Adrenal gland (tissue), 12 donors: ENCODE data around the gene RRAGD. TPM values are rescaled to one million over a fixed set of nuclear protein-coding genes. Genes with fewer than 3 reads are reported as not detected.

Experiments
- DNase-seq, 7 donors: peaks; one replicate each; pipeline ENCODE4 v3.0.0-alpha.2; 2019 to 2020
- H3K27ac ChIP-seq, 5 donors: fragments of 200-600 bp; sonication (generic) in 4 of 5; 1 replicate in 3 of 5; 2 replicates in 2 of 5; pipeline versions ENCODE4 v1.5.1 to v1.8.0; 2016 to 2020; ENCODE audit warnings: mild to moderate bottlenecking in 1 of 5
- H3K27me3 ChIP-seq: fragments of 200-600 bp; 2 replicates; pipeline ENCODE4 v1.8.0; 2021
- H3K36me3 ChIP-seq, 2 donors: fragments of 200-600 bp; replicated peaks in 1 of 2; 1 replicate in 1 of 2; 2 replicates in 1 of 2; pipeline versions ENCODE4 v1.5.1 to v1.8.0; 2018 to 2022
- H3K4me1 ChIP-seq, 2 donors: fragments of 200-600 bp; replicated peaks in 1 of 2; 1 replicate in 1 of 2; 2 replicates in 1 of 2; pipeline versions ENCODE4 v1.5.1 to v1.8.0; 2018 to 2021
- H3K4me3 ChIP-seq, 4 donors: fragments of 200-600 bp; sonication (generic) in 3 of 4; one replicate each; pipeline ENCODE4 v1.5.1; 2016 to 2018
- H3K9me3 ChIP-seq, 3 donors: fragments of 200-600 bp; sonication (generic) in 1 of 3; replicated peaks in 1 of 3; 1 replicate in 2 of 3; 2 replicates in 1 of 3; pipeline versions ENCODE4 v1.5.1 to v1.8.0; 2016 to 2021
- CTCF ChIP-seq, 6 experiments: fragments of 450-650 bp in 4 of 6; fragments of 200-600 bp in 2 of 6; sonication (generic) in 1 of 6; IDR thresholded peaks; 1 replicate in 5 of 6; 2 replicates in 1 of 6; pipeline versions ENCODE4 v1.5.1 to v1.8.0; 2016 to 2021; ENCODE audit warnings: antibody characterized with exemption in 6 of 6, mild to moderate bottlenecking in 2 of 6, moderate library complexity in 1 of 6
- POLR2A ChIP-seq, 2 donors: fragments of 450-650 bp; IDR thresholded peaks; one replicate each; pipeline ENCODE4 v1.6.1; 2017; ENCODE audit warnings: antibody characterized with exemption in 2 of 2, mild to moderate bottlenecking in 2 of 2, moderate library complexity in 1 of 2
- WGBS, 4 donors: extraction: QIAGEN DNeasy Blood & Tissue Kit in 2 of 4; methylation state at CpG; one replicate each; pipeline versions ENCODE4 v1.1.5 to v1.1.7; 2013 to 2017; 5-methylcytosine and 5-hydroxymethylcytosine counted together
- intact Hi-C, 2 donors: fragments of 100-400 bp; cut with DNase I; formaldehyde crosslinking; loops; one replicate each; pipeline versions ENCODE4 v1.14.1 to v1.15.0; 2022 to 2023
- polyA plus RNA-seq, 3 donors: library from polyadenylated mRNA; stranded (reverse); fragments of 200-250 nt in 2 of 3; fragments of 350-450 nt in 1 of 3; fragmentation: Illumina TruSeq in 1 of 3; extraction: RNeasy Lipid Tissue Mini Kit (QIAGEN cat#74804) in 1 of 3; gene quantifications; one replicate each; pipeline ENCODE4 v1.2.3, GENCODE V29; 2013 to 2014
- total RNA-seq, 9 donors: library from RNA; depleted of rRNA in 4 of 9; stranded (reverse); fragments of >200 nt in 4 of 9; fragments of 120-200 nt in 1 of 9; fragmentation: NEBNext Ultra II Directional in 1 of 9; extraction: Animal tissue kit (Norgen Biotek cat#: 25700) in 1 of 9; gene quantifications; one replicate each; pipeline versions ENCODE4 v1.1.0 to v1.2.4, GENCODE V29; 2013 to 2023
- donor health status: healthy with polysubstance abuse.
- donor health status: Bipolar disorder and iron deficiency.
- donor health status: DM: yes; HTN: yes; CAD: no.
- donor health status: DM: no; HTN: no; CAD: no.
- donor health status: DM: no; HTN: no; CAD: no.
- donor health status: DM: yes; HTN: yes; CAD: no.

Gene RRAGD
- total and polyA plus RNA-seq, 12 donors: 4.8 to 42.1 (median 34.4) TPM

GRCh38 chr6:89314692-89315091 is 97.4 kb downstream of the RRAGD start:
- no peaks in the 10 kb centered on the region for H3K27me3 ChIP-seq
- no peak for DNase-seq
- H3K4me3 ChIP-seq: no peak overlapping the region
- no peak overlapping the region for H3K27ac ChIP-seq
- WGBS, 4 donors: 90 to 94% (median 92%) methylated on average over 7 of the region's 7 CpGs
- TF ChIP-seq POLR2A (IDR thresholded peaks at IDR 0.05) (no peak), CTCF (IDR thresholded peaks at IDR 0.05) (no peak)
- intact Hi-C loops: no loop called here
- H3K36me3 ChIP-seq: no peaks in the 10 kb centered on the region
- H3K4me1 ChIP-seq: peaks cover 13 to 18% of the 10 kb centered on the region in 2 donors
- H3K9me3 ChIP-seq: no peaks in the 10 kb centered on the region

Other genes with a start within 250 kb of the RRAGD start
- under 1 TPM in 1 of 9 donors, not detected in 8; 0.06 TPM for gene GABRR1, start 194.9 kb downstream of the RRAGD start, total RNA-seq
- gene GABRR1, start 194.9 kb downstream of the RRAGD start, polyA plus RNA-seq: not detected
- gene GABRR2, start 97.0 kb downstream of the RRAGD start, total RNA-seq: 1 to 10 TPM in 1 of 9 donors, under 1 TPM in 6, not detected in 2; 0.44 to 2.4 (median 0.80) TPM
- under 1 TPM; 0.17 to 0.48 (median 0.42) TPM for gene GABRR2, start 97.0 kb downstream of the RRAGD start, polyA plus RNA-seq
- 10 to 100 TPM; 27.9 to 55.4 (median 38.0) TPM for gene UBE2J1, start 59.6 kb downstream of the RRAGD start, total RNA-seq
- gene UBE2J1, start 59.6 kb downstream of the RRAGD start, polyA plus RNA-seq: 10 to 100 TPM; 18.4 to 65.6 (median 22.4) TPM
- 10 to 100 TPM in 3 of 9 donors, 1 to 10 TPM in 6; 4.8 to 16.6 (median 8.0) TPM for gene ANKRD6, start 20.9 kb upstream of the RRAGD start, total RNA-seq
- gene ANKRD6, start 20.9 kb upstream of the RRAGD start, polyA plus RNA-seq: 1 to 10 TPM; 2.8 to 8.7 (median 5.1) TPM
- 10 to 100 TPM; 22.7 to 68.2 (median 44.7) TPM for gene LYRM2, start 226.5 kb upstream of the RRAGD start, total RNA-seq
- gene LYRM2, start 226.5 kb upstream of the RRAGD start, polyA plus RNA-seq: 10 to 100 TPM; 10.2 to 97.7 (median 14.7) TPM